HG03175 (cell line): Measurements from ENCODE around the gene GPAT3.
"Not testable (repeated sequence)": the region's sequence is repeated elsewhere in the genome, so short reads cannot be mapped to it uniquely, and the experiment has no call there.

Source experiments
- ATAC-seq: cut with Tn5 transposase; IDR thresholded peaks from one replicate; pipeline ENCODE4 v1.9.1; 2021; ENCODE audit warnings: mild to moderate bottlenecking, moderate library complexity; ENCODE audit not compliant: unreplicated experiment

Gene GPAT3

DNA sequence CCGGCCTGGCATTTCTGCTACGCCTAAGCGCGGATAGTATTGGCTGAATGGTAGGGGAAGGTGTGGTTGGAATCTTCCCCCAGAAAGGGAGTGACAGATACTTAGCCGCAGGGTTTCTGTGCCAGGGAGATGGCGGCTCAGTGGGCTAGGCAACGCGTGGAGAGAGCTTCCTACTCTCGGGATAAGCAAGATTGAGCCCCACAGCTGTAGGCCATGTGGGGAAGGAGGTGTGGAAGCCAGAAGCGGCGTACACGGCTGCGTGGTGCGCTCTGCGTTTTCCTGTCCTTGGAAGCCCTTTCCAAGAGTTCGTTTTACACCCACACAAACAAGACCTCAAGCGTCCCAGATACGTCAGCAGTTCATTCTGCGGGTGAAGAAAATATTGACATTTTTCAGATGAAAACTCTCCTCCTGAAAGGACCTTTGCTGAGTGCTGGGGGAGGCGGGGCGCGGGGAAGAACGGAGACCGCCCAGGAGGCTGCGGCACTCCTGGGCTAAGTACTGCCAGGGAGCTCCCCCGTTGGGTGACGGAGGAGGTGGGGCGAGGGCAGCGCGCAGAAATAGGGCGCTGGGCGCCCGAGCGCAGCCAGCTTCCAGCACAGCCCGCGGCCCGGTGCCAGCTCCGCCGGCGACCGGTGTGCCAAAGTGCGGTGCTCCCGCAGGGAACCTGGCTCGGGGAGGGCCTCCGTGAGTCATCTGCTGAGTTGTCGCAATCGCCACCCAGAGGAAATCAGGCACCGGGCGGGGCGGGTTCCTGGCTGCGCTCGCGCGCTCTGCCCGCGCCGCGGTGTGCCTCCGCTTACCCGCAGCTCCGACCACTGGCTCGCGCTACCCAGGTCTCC, at the start of gene GPAT3:
Gene GPAT3 (plus strand): TSS at position 589 of the 842 bp plus-strand sequence. CDS start 515 bp downstream, outside the sequence.
- ATAC-seq, result peak; percentile 67

DNA sequence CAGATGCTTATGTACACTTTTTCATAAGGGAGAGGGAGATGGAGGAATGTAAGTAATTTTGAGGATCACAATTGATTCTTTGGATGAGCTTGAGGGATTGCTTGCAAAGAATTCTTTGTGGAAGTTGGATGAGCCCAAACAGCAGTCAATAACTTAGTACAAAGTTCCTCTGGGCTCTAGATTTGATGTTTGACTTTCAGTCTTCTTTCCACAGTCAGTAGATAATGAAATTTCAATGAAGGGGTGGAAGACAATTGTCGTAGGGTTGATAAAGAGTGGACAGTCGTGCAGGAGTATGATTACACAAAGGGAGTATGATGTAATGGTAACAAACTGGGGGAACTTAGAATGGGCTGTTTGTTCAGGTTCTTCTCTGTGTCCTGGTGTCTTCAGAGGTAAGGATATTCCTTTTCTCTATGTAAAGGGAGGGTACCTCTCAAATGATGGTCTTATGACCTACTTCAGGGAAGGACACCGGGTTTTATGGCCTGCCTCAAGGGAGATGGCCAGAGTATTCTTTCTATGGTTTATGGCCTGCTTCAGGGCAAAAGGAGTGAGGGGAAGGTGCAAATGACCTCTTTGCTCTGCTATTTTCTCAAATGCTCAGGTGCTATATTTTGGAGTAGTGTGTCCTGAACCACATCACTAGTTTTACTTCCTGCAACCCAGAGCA, 49.3 kb upstream of the GPAT3 start:
- ATAC-seq, result no peak

DNA sequence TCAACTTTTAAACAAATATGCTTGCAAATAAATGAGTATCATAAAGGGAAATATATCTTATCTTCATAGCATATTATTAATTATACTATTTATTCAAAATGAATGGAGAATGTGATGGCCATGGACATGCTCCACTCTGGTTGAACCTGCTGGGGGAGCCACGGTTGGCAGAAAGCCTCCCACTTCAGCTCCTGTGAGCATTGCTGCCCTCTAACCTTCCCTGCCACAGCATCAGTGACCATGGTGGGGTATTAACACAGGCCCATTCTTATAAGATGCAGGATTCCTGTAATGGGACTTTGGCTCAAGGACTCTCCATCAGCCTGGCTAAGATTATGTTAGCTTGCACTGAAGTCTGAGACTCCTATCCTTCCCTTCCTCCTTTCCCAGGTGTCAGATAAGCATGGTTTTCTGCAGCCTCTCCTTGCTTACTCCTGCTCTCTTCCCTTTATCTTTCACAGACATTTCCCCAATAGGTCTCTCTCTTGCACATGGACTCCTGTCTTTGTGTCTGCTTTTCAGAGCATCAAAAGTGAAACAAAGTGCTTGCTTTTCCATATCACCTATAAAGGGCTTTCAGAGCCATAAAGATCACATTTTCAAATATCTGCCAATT, 46.1 kb upstream of the GPAT3 start:
- ATAC-seq, result no peak

DNA sequence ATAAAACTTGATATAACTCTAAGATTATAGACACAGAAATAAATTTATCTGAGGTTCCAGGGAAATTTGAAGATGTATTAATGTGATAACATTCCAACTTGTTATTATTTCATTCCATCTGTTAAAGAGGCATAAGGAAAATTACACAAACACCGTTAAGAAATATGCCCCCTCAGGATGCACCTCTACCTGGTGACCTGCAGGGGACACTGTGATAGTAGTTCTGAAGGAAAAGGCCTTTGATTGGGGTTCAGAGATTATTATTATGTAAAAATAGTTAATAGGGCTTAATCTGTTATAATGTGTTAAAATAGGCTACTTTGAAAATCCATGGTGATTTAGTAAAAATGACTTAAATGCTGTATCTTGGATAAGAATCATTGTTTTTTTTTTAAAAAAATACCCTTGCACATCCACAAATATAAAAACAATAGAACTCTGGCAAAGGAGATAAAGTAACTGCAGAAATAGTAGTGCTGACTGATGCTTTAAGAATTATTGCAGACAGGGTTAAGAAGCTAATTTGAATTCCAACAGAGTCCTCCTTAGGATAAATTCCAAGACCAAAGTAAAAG, 44.9 kb upstream of the GPAT3 start:
- ATAC-seq, result peak; percentile 84

DNA sequence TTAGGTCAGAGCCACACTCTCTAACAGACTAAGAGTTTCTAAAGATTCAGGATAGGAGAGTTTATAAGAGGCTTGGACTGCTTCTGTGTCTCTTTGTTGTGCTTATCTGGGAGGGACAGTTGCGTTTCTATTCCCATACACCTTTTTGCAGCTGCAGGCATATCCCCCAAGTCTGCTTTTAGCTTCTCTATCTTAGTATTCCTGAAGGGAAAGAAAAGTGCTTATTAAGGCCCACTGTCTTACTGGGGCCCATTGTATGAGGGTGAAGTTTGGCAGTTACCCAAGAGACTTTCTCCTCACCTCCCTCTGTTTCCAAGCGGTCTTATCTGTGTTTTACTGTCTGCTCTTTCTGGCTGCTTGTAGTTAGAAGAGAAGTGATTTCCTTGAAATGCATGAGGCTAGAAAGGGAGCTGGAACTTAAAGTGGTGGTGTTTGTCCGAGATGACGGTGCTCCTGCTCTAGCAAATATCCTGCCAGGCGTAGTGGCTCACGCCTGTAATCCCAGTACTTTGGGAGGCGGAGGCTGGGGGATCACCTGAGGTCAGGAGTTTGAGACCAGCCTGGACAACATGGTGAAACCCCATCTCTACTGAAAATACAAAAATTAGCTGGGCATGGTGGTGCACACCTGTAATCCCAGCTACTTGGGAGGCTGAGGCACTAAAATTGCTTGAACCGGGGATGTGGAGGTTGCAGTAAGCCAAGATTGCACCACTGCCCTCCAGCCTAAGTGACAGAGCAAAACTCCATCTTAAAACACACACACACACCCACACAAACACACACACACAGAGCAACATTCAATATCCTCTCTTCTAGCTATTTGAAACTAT, 39.6 kb upstream of the GPAT3 start:
- not testable (repeated sequence) for ATAC-seq

DNA sequence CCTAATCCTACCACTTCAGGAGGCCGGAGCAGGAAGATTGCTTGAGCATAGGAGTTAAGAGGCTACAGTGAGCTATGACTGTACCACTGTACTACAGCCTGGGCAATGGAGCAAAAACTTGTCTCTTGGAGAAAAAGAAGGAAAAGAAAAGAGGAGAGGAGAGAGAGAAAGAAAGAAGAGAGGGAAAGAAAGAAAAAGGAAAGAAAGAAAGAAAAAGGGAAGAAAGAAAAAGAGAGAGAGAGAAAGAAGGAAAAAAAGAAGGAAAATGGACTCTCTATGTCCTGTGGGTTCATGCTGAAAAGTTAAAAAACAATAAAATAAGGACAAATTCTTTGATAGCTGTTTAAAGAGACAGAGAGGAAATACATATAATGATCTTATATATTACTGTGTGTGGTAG, 37.7 kb upstream of the GPAT3 start:
- ATAC-seq, result no peak

DNA sequence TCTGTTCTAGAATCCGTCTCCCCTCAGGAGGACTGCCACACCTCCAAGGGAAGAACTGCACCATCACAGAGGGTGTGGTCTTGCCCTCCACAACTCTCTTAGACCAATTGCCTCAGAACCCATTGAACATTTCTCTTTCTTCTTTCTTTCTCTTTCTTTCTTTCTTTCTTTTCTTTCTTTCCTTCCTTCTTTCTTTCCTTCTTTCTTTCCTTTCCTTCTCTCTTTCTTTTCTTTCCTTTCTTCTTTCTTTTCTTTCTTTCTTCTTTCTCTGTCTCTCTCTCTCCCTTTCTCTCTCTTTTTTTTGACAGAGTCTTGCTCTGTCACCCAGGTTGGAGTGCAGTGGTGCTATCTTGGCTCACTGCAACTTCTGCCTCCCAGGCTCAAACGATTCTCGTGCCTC, 34.2 kb upstream of the GPAT3 start:
- ATAC-seq, result not testable (repeated sequence)

DNA sequence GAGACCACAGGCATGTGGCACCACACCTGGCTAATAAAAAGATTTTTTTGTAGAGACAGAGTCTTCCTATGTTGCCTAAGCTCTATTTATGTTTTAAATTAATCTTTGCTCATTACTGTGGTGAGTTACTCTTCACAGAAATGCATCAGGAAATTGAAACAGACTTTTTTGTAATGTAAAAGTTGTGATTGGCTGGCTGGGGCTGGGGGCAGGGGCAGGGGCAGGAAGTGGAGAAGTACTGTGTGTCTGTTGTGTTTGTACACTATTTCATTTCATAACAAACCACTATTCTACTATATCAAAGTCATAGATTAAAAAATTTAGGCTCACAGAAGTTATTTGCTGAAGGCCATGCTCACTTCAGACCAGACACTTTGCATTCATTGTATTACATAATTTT, 31.9 kb upstream of the GPAT3 start:
- ATAC-seq, result no peak

DNA sequence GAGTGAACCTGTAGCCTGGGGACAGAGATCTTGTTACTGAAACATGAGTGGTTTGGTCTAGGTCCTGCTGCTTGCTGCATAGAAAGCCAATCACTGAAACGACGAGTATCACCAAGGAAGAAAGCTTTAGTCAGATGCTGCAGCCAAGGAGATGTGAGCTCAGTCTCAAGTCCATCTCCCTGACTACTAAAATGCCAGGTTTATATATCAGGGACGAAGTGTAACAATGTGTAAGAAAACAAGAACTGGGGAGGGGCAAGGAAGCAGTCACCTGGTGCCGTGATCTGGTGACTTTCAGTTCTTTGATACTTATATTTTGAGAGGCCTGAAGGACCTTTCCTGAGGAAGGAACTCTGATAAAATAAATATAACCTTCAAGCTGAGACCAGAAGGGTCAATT, 31.4 kb upstream of the GPAT3 start:
- no peak for ATAC-seq

DNA sequence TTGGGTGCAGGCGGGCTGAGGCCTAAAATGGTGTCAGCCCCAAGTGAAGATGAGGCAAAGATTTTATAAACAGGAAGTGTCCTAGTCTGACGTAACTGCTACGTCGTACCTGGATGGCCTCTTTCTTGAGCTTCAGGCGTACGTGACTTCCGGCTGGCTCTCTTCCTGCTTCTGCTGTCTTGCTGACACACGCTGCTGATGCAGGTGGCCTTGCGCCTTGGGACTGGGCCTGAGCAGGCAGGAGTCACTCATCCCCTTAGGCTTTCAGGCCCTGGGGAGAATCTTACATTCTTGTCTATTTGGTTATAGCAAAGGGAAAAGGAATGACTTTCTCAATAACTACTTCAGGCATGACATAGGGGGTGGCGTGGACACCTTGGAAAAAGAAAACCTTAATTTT, 30.9 kb upstream of the GPAT3 start:
- ATAC-seq, result no peak

DNA sequence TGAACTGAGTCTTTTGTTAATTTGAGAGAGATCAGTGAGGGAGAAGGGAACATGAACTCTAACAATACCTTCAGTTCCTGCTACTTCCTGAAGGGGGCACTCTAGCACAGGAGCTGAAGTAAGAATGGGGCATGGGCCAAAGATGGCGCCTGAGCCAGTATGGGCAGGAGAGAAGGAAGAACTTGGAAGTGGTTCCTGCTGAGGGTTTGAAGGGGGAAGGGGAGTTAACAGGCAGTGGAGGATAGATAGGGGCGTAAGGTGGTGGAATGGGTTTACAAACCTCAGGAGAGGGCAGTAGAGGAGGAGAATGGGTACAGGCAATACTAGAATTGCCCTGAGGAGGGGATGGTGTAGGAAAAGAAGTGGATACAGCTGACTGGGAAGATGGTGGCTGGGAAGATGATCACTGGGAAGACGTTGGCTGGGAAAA, 26.7 kb upstream of the GPAT3 start:
- not testable (repeated sequence) for ATAC-seq

DNA sequence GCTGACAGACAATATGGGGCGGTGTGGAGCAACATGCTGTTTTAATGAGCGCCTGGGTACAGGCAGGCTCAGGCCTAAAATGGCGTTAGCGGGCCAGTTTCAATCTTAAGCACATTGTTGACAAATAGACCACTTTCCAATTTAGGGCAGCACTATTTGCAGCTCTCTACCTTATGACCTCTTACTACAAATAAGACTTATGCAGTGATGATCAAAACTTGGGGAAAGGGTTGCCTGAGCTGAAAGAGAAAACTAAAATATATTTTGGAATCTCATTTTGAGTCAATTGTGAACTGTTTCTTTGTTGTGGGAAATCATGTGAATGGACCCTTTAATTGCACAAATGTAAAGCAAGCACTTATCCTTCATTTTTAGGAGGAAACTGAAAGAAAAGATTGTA, 25.5 kb upstream of the GPAT3 start:
- ATAC-seq, result no peak

DNA sequence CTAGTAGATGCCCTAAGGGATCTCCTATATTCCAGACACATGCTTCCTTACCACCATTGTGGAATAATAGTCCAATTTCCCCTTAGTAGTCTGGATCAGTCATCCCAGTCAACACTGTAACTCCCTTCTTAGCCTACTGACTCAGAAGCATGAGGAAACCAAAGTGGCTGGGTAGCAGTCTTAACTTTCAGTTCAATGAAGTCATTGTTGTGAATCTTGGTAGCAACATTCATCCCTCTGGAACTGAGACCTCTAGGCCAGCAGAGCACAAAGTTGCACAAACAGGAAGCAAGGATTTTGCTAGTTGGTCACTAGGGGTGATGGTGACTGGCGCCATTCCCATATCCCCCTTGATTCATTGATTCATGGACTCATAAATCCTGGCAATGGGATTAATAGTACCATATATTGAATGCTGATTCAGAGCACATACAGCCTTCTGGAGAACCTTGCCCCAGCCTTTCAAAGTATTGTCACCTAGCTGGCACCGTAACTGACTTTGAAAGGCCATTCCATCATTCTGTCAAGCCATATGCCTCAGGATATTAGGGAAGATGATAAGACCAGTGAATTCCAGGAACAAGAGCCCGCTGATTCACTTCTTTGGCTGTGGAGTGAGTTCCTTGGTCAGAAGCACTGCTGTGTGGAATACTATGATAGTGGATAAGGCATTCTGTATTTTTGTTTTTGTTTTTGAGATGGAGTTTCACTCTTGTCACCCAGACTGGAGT, 19.7 kb upstream of the GPAT3 start:
- no peak for ATAC-seq

DNA sequence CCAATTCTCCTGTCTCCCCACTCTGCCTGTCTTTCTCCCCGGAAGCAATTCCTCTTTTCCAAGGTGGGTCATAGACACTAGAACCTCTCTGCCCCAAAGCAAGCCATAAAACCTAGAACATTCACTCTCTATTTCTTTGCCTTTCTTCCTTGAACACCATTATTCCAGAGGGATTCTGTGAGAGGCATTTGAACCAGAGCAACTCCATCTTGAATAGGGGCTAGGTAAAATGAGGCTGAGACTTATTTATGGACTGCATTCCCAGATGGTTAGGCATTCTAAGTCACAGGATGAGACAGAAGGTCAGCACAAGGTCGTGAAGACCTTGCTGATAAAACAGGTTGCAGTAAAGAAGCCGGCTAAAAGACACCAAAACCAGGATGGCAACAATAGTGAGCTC, 13.7 kb upstream of the GPAT3 start:
- no peak for ATAC-seq

DNA sequence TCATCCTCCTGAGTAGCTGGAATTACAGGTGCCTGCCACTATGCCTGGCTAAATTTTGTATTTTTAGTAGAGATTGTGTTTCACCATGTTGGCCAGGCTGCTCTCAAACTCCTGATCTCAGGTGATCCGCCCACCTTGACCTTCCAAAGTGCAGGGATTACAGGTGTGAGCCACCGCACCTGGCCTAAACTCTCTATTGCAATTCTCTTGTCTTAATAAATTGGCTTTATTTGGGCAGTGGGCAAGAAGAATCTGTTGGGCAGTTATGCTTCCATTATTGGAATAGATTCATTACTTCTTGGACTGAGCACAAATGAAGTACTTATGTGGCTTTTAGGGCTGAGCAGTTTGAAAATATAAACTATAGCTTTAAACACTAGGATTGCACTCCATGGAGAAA, 8.2 kb upstream of the GPAT3 start:
- ATAC-seq, result no peak

DNA sequence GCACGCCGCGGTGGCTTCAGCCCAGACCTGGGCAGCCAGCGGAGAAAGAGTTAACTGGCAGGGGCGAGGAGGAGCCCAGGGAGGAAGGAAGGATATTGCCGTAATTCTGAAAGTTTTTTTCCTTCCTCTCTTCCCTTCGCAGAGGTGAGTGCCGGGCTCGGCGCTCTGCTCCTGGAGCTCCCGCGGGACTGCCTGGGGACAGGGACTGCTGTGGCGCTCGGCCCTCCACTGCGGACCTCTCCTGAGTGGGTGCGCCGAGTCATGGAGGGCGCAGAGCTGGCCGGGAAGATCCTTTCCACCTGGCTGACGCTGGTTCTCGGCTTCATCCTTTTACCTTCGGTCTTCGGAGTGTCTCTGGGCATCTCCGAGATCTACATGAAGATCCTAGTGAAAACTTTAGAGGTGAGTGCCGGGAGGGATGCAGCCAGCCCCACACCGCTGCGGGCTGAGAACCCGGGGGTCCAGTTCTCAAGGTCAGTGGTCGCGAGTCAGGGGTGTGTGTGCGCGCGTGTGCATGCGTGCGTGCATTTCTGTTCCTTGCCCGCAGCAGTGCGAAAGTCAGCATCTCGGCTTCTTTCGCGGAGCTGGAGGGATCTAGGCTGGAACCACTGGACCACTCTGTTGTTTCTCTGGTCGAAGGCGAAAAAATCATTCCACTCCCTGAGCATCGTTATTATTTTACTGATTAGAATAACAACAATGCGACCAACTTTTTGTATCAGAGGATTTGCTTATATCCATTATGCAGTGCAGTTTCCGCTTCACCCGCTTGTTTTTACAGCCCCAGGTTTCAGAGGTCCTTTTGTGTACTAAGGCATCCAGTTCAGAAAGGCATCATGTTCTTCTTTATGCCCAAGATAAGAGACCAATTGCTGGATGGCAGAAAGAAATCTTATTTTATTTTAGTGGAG, 709 bp downstream of the GPAT3 start:
- peak; percentile 13 for ATAC-seq

DNA sequence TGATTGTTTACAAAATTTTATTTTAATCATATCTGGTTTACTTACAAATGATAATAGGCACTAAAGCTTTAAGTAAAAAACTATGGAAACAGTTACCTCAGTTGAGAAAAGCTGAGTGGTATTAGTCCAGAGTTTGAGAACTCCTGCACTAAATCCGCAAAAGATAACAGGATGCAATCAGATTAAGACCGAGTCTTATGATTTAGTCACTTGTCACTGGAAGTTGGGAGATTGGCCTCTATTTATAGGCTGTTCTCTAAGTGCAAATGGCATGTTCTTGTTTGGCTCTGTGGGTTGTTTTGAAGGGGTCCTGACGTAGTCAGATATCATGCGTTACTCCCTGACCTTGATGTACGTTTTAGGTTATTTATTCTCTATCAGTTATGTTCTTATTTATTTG, 6.3 kb downstream of the GPAT3 start:
- ATAC-seq, result no peak

DNA sequence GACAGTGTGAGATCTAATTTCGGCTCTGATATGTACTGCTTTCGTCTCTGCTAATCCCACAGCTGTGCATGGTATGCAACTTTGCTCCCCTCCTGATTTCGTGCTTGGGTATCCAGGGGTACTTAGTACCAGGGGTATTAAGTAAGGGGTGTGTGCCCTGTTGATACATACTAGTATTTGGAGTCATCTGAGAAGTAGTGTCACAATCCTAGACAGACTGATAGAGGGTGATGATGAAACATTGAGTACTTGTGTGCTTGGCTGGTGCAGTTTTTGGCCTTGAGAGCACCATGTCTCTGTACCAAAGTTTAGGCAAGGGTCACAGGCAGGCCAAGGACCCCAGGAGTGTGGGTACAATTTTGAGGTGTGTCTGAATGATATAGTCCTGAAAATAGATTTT, 10.9 kb downstream of the GPAT3 start:
- ATAC-seq, result no peak
